ENCODE results near the gene GABRB1. TPM values are rescaled to one million over a fixed set of nuclear protein-coding genes. Genes with fewer than 3 reads are reported as not detected.

GABRB1 gene
- total and polyA plus RNA-seq, 2 experiments from 2014 or later, result 0.26 to 0.97 TPM

- no peak for TF ChIP-seq ZNF462 (CRISPR knock-in tag; IDR thresholded peaks at IDR 0.05)
- TF ChIP-seq CTCF (conservative IDR thresholded peaks at IDR 0.05; ENCODE audit: low read depth in 2 of 2), result no peak
- TF ChIP-seq POLR2AphosphoS5 (IDR thresholded peaks at IDR 0.05; ENCODE audit: low read depth), result no peak
- no peak for TF ChIP-seq EZH2 (IDR thresholded peaks at IDR 0.05; ENCODE audit: low read depth, unreplicated experiment)
- TF ChIP-seq EZH2phosphoT487 (IDR thresholded peaks at IDR 0.05; ENCODE audit: unreplicated experiment), result no peak
Observed at GRCh38 chr4:47275595-47275994, 244.2 kb downstream of the GABRB1 start (continued).

- no peaks in the 10 kb centered on the region for H3K27me3 Mint-ChIP-seq (ENCODE audit: insufficient read depth, low read depth, poor library complexity)
- no peaks in the 10 kb centered on the region for H3K36me3 Mint-ChIP-seq (ENCODE audit: low read depth)
- H3K27ac Mint-ChIP-seq, result no peak overlapping the region
- ATAC-seq (no peak), DNase-seq (ENCODE audit: low spot score) (no peak)
- Histone ChIP-seq H2AFZ (no peak overlapping the region), H4K20me1 (replicated peaks; ENCODE audit: insufficient read depth) (no peaks in the 10 kb centered on the region), H3K4me1 (ENCODE audit: insufficient read depth) (no peaks in the 10 kb centered on the region), H3K9me2 (ENCODE audit: insufficient read depth) (no peaks in the 10 kb centered on the region), H3K4me3 (no peak overlapping the region), H3K36me3 (ENCODE audit: insufficient read depth) (no peaks in the 10 kb centered on the region), H3F3A (replicated peaks; ENCODE audit: low read depth) (no peaks in the 10 kb centered on the region), H3K4me2 (no peak overlapping the region), H3K27ac (ENCODE audit: low read depth) (no peak overlapping the region), H3K27me3 (ENCODE audit: insufficient read depth) (no peaks in the 10 kb centered on the region), H3K79me2 (replicated peaks; ENCODE audit: insufficient read depth) (no peaks in the 10 kb centered on the region)
- no peaks in the 10 kb centered on the region; the same call in 1 of the 3 replicates for H3K4me1 Mint-ChIP-seq
- no peaks in the 10 kb centered on the region for H3K9me3 Mint-ChIP-seq
- H3K4me3 Mint-ChIP-seq, result no peak overlapping the region
- TF ChIP-seq CTCF (conservative IDR thresholded peaks at IDR 0.05; ENCODE audit: low read depth in 2 of 2) (no peak), EZH2phosphoT487 (IDR thresholded peaks at IDR 0.05; ENCODE audit: unreplicated experiment) (no peak), EZH2 (IDR thresholded peaks at IDR 0.05; ENCODE audit: low read depth, unreplicated experiment) (no peak), STAT1 (IDR thresholded peaks at IDR 0.05; ENCODE audit: unreplicated experiment) (no peak), ZNF114 (CRISPR knock-in tag; IDR thresholded peaks at IDR 0.05) (no peak), REST (IDR thresholded peaks at IDR 0.05; ENCODE audit: unreplicated experiment) (no peak), ETS1 (IDR thresholded peaks at IDR 0.05) (no peak), ZNF331 (CRISPR knock-in tag; IDR thresholded peaks at IDR 0.05; ENCODE audit: low read depth) (no peak)
Observed at GRCh38 chr4:47278631-47279030, 247.3 kb downstream of the GABRB1 start.

Data from GM23338 (cell line).